Aortic smooth muscle cell (primary cell): ENCODE measurements around the gene PSMC3. TPM values are rescaled to one million over a fixed set of nuclear protein-coding genes. Genes with fewer than 3 reads are reported as not detected.

Experiments used
- total RNA-seq: library from RNA; depleted of rRNA; stranded (reverse); fragments of >200 nt; gene quantifications from 2 replicates; pipeline ENCODE4 v1.2.3, GENCODE V29; 2014

The PSMC3 gene
- total RNA-seq = 201 and 249 TPM in 2 replicates

GRCh38 chr11:47426062-47426956, at the start of gene PSMC3:
TSS of gene PSMC3 (minus strand) at chr11:47426439. CDS start at chr11:47426279, 160 bp downstream.

GRCh38 chr11:47448566-47449427, 22.6 kb upstream of the PSMC3 start, which contains the start of gene RAPSN:
TSS of gene RAPSN (minus strand) at chr11:47449136. CDS start at chr11:47448964, 172 bp downstream.

GRCh38 chr11:47407746-47408590, 18.3 kb downstream of the PSMC3 start, which contains the start of gene SLC39A13:
TSS of gene SLC39A13 (plus strand) at chr11:47408590. CDS start at chr11:47410095, 1,505 bp downstream.

GRCh38 chr11:47378010-47378835, 48.0 kb downstream of the PSMC3 start, which contains the start of gene SPI1:
TSS of gene SPI1 (minus strand) at chr11:47378547. CDS start at chr11:47378353, 194 bp downstream.

Other genes with a start within 250 kb of the PSMC3 start
- gene ARFGAP2, start 249.6 kb downstream of the PSMC3 start, total RNA-seq = 86.1 and 93.0 TPM in 2 replicates
- gene PACSIN3, start 240.0 kb downstream of the PSMC3 start, total RNA-seq = 25.9 and 29.7 TPM in 2 replicates
- gene DDB2, start 211.5 kb downstream of the PSMC3 start, total RNA-seq = 35.0 and 47.9 TPM in 2 replicates
- gene ACP2, start 177.6 kb downstream of the PSMC3 start, total RNA-seq = 22.9 and 23.3 TPM in 2 replicates
- 12.3 and 20.3 TPM in 2 replicates for gene NR1H3, start 168.4 kb downstream of the PSMC3 start, total RNA-seq
- gene MADD, start 156.3 kb downstream of the PSMC3 start, total RNA-seq = 15.2 and 15.5 TPM in 2 replicates
- gene MYBPC3, start 73.7 kb downstream of the PSMC3 start, total RNA-seq = not detected in 2 replicates
- not detected in 2 replicates for gene SPI1, start 47.9 kb downstream of the PSMC3 start, total RNA-seq
- gene SLC39A13, start 17.8 kb downstream of the PSMC3 start, total RNA-seq = 55.2 and 58.5 TPM in 2 replicates
- gene RAPSN, start 22.7 kb upstream of the PSMC3 start, total RNA-seq = 0.13 and 0.19 TPM in 2 replicates
- gene CELF1, start 126.7 kb upstream of the PSMC3 start, total RNA-seq = 73.5 and 83.7 TPM in 2 replicates
- gene PTPMT1, start 139.2 kb upstream of the PSMC3 start, total RNA-seq = 53.9 and 57.9 TPM in 2 replicates
- gene KBTBD4, start 152.5 kb upstream of the PSMC3 start, total RNA-seq = 24.2 and 24.8 TPM in 2 replicates
- 80.3 and 85.5 TPM in 2 replicates for gene NDUFS3, start 152.6 kb upstream of the PSMC3 start, total RNA-seq
- gene FAM180B, start 160.2 kb upstream of the PSMC3 start, total RNA-seq = not detected in 2 replicates
- 0.06 TPM in 1 of 2 replicates, not detected in the other for gene C1QTNF4, start 168.0 kb upstream of the PSMC3 start, total RNA-seq
- 79.4 and 81.2 TPM in 2 replicates for gene MTCH2, start 216.1 kb upstream of the PSMC3 start, total RNA-seq